ENCODE measurements around the gene TPCN2.

- TF ChIP-seq CTCF (IDR thresholded peaks at IDR 0.05; ENCODE audit: low read depth, low read length): no peak
- TF ChIP-seq MYC (IDR thresholded peaks at IDR 0.05; ENCODE audit: low read depth, low read length): no peak
These were observed at the start of gene TPCN2 for GRCh38 chr11:69048694-69049489.
